HG03025 (cell line): Measurements from ENCODE around the gene SPRED3.

Experiments
- ATAC-seq: cut with Tn5 transposase; IDR thresholded peaks from one replicate; pipeline ENCODE4 v1.9.1; 2021; ENCODE audit warnings: mild to moderate bottlenecking, moderate library complexity; ENCODE audit not compliant: unreplicated experiment, low FRiP score

Gene SPRED3

GRCh38 chr19:38370299-38370698 lies 18.2 kb upstream of the SPRED3 start:
- no peak for ATAC-seq

GRCh38 chr19:38371081-38371480 lies 17.4 kb upstream of the SPRED3 start:
- no peak for ATAC-seq

GRCh38 chr19:38373907-38374331 lies 14.6 kb upstream of the SPRED3 start:
- no peak for ATAC-seq

- ATAC-seq = peak; percentile 89
Measured at GRCh38 chr19:38374332-38375097, 14.0 kb upstream of the SPRED3 start, which contains the start of gene PSMD8. PSMD8 (plus strand) TSS chr19:38374571; CDS start chr19:38374602, 31 bp downstream.

- no peak for ATAC-seq
Measured at GRCh38 chr19:38375098-38375493, 13.4 kb upstream of the SPRED3 start.

- no peak for ATAC-seq
Measured at GRCh38 chr19:38375748-38376147, 12.7 kb upstream of the SPRED3 start.

GRCh38 chr19:38376576-38376975 lies 11.9 kb upstream of the SPRED3 start:
- ATAC-seq = no peak

DNA sequence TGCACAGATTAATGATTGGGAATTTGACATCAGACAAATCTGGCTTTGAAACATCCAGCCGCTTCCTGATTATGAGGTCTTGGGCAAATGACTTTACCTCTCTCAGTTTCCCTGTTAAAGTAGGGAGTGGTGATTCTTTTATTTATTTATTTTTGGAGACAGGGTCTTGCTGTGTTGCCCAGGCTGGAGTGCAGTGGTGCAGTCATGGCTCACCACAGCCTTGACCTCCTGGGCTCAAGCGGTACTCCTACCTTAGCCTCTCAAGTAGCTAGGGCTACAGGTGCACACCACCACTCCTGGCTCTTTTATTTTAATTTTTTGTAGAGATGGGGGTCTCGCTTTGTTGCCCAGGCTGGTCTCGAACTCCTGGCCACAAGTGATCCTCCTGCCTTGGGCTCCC lies 11.4 kb upstream of the SPRED3 start:
- no peak for ATAC-seq

DNA sequence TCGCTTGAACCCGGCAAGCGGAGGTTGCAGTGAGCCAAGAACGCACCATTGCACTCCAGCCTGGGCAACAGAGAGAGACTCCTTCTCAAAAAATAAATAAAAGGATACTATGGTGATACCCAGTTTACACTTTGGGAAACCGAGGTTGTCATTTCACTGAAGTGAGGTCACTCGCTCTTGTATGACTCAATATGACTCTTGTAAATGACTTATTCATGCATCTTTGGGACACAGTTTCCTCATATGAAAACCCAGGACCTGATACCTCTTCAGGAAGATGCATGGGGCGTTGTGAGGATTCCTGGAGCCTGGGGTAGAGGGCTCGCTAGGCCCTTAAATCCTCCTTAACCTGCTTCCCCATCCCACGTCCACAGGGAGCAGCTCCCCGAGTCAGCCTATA lies 9.6 kb upstream of the SPRED3 start:
- ATAC-seq = no peak

- no peak for ATAC-seq
Measured at GRCh38 chr19:38381138-38381537, 7.4 kb upstream of the SPRED3 start.

DNA sequence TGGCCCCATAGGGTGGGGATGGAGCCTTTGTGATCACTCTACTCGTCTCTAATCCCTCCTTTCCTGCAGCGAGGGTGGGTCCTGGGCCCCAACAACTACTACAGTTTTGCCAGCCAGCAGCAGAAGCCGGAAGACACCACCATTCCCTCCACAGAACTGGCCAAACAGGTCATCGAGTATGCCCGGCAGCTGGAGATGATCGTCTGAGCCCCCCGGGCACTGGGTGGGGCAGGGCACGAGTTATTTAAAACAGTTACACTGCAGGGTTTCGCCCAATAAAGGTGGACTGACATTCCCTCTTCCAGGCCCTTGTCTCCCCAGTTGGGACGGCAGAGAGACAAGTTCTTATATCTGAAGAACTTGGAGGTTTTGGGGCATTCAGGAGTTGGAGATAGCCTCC lies 5.3 kb upstream of the SPRED3 start:
- ATAC-seq = no peak

DNA sequence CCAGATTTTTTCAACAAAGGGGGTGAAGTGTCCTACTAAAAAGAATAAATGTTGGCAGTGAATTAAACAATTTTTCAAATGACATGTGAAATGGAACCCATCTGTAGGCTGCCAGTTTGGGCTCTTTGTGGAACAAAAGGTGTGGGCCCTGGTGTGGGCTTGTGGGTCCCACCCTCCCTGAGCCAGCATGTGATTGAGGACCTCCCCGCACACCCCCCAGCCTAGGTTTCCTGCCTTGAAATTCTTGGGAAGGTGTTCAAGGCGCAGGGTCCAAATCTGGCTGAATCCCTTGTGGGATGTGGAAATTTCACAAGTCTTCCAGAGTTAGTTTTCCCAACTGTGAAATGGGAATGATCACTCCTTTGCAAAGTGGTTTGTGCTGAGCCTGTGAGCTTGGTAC lies 4.8 kb upstream of the SPRED3 start:
- no peak for ATAC-seq

DNA sequence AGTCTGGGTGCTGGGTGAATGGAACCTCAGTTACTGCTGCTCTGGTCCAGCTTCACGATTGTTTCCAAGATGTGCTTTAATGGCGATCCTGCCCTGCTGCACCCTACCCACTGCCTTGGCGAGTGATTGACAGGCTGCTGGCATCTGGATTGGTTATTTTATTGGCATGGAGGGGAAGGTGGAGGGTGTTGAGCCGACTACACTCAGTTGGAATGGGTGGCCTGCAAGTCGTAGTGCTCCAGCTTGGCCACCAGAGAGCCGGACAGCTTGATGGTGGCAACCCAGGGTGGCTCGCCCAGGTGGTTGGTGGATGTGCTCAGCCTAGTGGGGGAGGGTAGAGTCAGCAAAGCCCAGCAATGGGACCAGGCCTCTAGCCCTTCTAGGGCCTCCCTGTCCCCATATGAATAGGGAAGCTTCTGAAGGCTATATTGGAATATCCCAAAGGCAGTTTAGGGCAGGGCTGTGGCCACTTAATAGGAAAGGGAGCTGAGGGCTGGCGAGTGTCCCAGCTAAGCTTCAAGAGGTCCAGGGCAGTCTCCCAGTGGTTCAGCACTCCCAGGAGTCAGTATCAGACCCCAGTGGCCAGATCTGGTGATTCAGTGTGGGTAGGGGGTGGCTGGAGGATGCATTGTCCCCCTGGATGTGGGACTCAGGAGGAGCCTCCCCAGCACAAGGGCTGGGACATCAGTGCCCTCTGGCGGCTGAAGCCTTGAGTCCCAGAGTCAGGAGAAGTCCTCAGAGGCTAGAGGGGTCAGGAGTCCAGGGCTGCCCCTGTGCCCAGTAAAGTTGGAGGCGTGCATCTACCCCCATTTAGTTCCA lies 4.1 kb upstream of the SPRED3 start:
- no peak for ATAC-seq

GRCh38 chr19:38385057-38385803 lies 3.3 kb upstream of the SPRED3 start:
- no peak for ATAC-seq

GRCh38 chr19:38385804-38386257 lies 2.7 kb upstream of the SPRED3 start:
- no peak for ATAC-seq

GRCh38 chr19:38386300-38386970 lies 2.1 kb upstream of the SPRED3 start:
- ATAC-seq = no peak

- no peak for ATAC-seq
Measured at GRCh38 chr19:38386971-38387549, 1.4 kb upstream of the SPRED3 start.

DNA sequence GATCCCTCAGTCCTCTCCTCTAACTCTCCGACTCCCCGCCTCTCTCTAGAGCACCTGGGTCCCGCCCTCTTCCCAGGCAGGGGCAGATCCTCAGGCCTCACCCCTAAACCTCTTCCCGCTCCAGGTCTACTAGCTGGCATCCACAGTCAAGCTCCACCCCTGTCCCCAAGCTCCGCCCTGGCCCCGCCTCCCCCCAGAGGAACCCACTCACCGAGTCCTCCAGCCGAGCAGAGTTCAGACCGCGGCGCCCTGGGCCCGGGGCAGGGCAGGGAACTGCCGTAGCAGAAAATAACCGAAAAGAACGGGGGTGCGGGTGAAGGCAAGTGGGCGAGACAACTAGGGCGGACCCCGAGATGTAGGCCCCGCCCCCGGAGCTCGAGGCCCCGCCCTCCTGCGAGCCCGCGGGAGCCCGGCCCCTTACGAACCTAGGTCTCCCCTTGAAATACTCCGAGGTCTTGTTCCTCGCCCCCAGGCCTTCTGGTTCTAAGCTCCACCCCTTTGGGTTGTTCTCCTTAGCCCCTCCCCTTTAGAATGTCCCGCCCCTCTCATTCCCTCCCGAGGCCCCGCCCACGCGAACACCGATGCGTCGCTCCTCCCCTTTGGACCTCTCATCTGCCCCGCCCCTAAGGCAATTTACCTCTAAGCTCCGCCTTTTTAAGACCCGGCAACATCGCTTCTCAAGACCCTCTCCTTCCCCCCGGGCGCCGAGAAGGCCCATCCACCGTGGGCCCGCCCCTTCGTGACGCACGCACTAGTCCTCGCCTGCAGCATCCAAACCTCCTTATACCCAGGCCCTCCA lies 748 bp upstream of the SPRED3 start, which contains the start of gene GGN:
Gene GGN, minus strand, starts transcription at position 485 of the 799 bp plus-strand sequence. CDS start 773 bp downstream, outside the sequence.
- ATAC-seq = no peak
